HG02885 (cell line): ENCODE measurements around the gene NEK10.
"Not testable (repeated sequence)": the region's sequence is repeated elsewhere in the genome, so short reads cannot be mapped to it uniquely, and the experiment has no call there.

Experiments used
- ATAC-seq: cut with Tn5 transposase; IDR thresholded peaks from one replicate; pipeline ENCODE4 v1.9.1; 2021; ENCODE audit warnings: mild to moderate bottlenecking; ENCODE audit not compliant: unreplicated experiment, poor library complexity

NEK10 gene

GRCh38 chr3:27368831-27369607 lies at the start of gene NEK10:
Gene NEK10 (minus strand): TSS chr3:27369383. CDS start chr3:27352882, 16,501 bp downstream.
- peak; percentile 100 for ATAC-seq

GRCh38 chr3:27415202-27415601 lies 46.0 kb upstream of the NEK10 start:
- no peak for ATAC-seq

DNA sequence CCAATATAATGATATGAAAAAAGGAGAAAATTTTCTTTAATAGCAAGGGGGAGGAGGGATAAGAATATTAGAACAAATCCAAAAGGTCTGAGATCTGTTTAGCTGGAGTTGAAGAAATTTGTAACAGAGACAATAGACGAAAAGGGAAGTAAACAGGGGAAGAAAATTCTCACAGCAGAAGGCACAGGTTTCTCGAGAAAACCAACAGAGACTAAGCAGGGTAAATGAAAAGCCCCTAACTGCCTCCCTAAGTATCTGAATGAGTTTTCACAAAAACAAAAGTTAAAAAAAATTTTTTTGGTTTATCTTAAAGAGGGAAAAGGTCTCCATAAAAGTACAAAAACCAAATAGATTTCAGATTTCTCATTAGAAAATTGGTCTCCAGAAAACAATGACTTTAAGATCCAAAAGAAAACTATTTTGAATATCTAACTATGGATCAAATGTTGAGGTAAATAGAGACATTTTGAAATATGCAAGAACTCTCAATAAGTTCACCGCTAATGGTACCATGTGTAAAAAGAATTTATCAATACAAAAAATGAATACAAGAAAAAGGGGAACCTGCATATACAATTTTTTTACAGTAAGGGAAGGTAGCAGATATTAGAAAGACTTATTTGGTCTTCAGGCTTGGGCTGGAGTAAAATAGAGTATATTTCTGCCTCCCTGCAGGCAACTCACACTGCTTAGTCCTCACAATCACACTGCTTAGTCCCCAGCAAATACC lies 23.9 kb upstream of the NEK10 start:
- peak; percentile 79 for ATAC-seq

GRCh38 chr3:27392414-27392813 lies 23.2 kb upstream of the NEK10 start:
- not testable (repeated sequence) for ATAC-seq

- peak; percentile 46 for ATAC-seq
These were observed 22.6 kb upstream of the NEK10 start for GRCh38 chr3:27391796-27392195.

GRCh38 chr3:27387625-27388024 lies 18.4 kb upstream of the NEK10 start:
- ATAC-seq = no peak

GRCh38 chr3:27385504-27385903 lies 16.3 kb upstream of the NEK10 start:
- ATAC-seq = peak; percentile 54

DNA sequence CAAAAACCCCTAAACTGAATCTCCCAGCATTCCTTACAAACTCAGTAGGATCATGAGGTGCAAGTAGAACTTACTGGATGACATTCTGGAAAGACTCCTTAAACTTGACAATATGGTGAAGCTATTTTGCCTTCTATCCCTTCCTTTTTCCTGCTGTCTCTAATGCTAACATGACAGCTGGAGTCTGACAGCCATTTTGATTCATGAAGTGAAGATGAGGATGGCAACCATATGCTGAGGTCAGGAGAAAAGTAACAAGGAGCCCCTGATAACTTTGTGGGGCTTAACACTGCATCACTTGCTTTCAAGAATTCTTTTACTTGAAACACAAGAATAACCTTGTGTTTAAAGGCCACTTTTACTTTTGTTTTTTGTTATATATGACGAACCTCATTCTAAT lies 15.0 kb upstream of the NEK10 start:
- ATAC-seq = no peak

GRCh38 chr3:27380433-27381357 lies 11.5 kb upstream of the NEK10 start:
- peak; percentile 74 for ATAC-seq

DNA sequence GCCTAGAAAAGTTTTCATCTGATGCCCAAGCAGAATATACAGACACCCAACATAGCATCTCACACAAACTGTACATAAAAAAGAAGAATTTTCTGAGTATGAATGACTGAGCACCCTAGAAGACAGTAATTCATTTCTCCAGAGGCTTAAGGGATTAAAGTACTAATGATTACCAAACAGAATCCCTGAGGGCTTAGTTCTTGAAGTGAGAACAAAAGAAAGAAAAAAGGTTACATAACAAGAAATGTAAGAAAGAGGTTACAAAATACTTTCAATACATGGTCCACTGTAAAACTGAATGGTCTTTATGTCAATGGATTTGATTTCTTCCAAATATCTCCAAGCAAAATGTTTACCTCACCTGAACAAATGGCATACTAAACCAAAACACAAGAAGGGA lies 9.1 kb upstream of the NEK10 start:
- ATAC-seq = no peak

GRCh38 chr3:27376109-27376772 lies 7.1 kb upstream of the NEK10 start:
- ATAC-seq = no peak

GRCh38 chr3:27366062-27366591 lies 3.1 kb downstream of the NEK10 start:
- ATAC-seq = no peak

DNA sequence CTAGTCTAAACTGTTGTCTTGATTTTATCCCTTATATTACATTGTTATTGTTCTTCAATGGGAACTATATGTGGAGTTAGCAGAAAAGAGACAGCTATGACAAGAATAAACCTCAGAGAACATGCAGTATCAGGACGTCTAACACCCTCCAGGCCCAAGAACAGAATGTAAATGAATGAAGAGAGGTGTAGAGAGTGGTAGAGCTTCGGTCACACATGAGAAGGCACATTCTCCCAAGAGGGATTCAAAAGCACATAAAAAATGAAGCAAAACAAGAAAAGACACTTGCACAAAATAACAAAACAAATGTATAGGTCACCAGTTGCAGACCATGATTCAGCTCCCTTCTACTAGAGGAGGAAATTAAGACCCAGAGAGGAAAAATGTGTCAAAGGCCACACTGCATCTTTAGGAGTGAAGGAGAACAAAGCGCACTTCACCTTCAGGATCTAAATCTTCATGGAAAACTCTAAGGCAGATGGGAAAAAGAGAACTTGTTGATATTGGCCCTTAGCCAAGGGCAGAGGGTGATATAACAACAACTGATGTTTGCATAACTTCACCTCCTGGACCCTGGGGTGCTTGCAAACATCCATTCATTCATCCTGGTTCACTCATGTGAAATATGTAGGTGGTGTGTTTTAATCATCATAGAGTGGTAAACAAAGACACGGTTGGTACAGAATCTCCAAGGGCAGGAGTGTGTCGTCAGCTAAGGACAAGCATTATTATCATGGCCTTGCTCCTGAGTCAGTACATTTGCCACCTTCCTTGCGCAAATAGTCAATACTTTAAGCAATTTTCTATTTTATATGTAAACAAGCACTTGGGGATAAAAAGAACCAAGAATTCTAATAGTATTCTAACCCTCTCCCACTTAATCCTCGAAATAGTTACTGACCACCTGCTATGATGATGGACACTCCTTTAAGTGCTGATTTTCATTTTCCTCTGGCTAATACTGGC lies 8.8 kb downstream of the NEK10 start:
- peak; percentile 43 for ATAC-seq

GRCh38 chr3:27358372-27358771 lies 10.8 kb downstream of the NEK10 start:
- no peak for ATAC-seq

DNA sequence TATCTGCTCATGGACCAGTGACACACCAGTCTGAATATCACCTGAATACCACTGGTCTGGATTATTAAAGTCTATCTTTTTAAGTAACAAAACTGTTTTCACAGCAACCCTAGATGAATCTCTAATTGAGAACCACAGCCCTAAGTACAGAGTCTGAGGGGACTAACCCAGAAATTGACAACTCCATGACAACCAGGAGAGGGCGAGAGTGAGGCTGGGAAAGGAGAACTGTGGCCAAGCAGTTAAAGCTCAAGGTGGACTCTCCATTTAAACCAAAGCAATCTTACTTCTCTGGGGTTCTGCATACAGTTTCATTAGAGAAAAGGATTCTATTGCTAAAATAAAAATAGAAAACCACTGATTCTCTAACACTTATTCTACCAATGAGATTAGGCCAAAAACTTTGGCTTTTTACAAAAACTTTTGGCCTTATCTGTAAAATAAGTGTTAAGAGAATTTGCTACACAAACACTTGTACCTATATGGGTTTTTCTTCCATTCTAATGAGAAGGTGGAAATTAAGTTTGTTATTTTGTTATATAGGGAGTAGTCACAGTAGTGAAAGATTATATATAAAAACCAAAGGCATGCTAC lies 11.4 kb downstream of the NEK10 start:
- peak; percentile 96 for ATAC-seq

DNA sequence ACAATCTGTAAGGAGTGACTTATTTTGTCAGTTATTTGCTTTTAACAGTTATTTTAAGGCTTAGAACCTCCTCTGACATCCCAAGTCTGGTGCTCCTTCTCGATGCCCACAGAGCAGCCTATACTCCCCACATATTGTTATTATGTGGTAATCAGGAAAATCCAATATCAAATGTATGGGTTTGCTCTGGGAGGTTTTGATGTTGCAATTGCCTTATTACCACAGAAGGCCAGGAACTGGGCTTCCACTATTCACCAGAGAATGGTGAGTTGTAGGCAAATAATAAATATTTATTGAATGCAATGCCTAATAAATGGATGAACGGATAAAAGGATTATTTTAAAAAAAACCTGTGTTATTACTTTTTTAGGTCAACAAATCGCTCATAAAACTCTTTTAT lies 12.2 kb downstream of the NEK10 start:
- ATAC-seq = no peak

DNA sequence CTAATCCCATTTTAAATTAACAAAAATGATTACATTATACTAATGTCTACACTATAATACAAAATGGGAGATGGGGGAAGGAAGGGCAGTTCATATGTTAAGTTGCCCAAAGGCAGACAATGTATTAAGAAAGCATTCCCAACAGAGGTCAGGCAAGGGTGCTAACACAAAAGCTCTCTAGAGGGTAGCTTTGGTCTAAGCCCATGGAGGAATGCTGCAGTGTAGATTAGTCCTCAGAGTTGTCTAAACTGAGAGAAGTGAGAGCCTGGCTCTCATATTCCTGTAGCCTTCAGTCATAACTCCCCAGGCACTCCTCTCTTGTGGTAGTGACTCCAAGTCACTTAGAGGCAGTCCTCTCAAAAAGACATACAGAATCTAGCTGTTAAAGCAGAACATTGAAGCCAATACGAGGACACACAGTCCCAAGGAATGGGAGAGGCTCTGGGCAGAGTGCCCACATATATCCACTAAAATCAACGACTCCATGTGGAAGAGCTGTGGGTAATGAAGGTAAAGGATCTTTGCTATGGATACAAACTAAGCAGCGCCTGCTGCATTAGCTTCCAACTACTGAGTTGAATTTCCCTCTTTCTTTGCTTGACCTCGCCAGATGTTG lies 14.5 kb downstream of the NEK10 start:
- ATAC-seq = no peak

GRCh38 chr3:27354161-27354560 lies 15.0 kb downstream of the NEK10 start:
- no peak for ATAC-seq
